IMR-90 (cell line): ENCODE measurements around the gene PARP12. TPM values are rescaled to one million over a fixed set of nuclear protein-coding genes. Genes with fewer than 3 reads are reported as not detected.

ENCODE experiments used
- ATAC-seq: fragments of 200-7000 bp; cut with Tn5 transposase; 2 replicates; pipeline ENCODE4 v1.9.1; 2020; ENCODE audit warnings: low read depth, mild to moderate bottlenecking, moderate library complexity
- BruUV-seq: library from RNA; stranded (reverse); fragments of 400-500 nt; replicated peaks from 2 replicates; lab custom pipeline; 2021; lab: Mats Ljungman, UMichigan
- CTCF ChIA-PET: fragments of 300-600 bp; formaldehyde crosslinking; extraction: SDS; loops from one replicate; lab custom pipeline; 2021; ENCODE audit warnings: antibody characterized with exemption; lab: Yijun Ruan, JAX
- POLR2A ChIA-PET: fragments of 300-600 bp; sonication (Branson Sonifier 250); formaldehyde crosslinking; loops from one replicate; lab custom pipeline; 2022; ENCODE audit warnings: antibody characterized with exemption; ENCODE audit not compliant: unreplicated experiment; lab: Charles Lee
- DNase-seq: peaks from one replicate; pipeline ENCODE4 v3.0.0; 2013
- H2AFZ ChIP-seq: replicated peaks from 2 replicates; pipeline ENCODE3; 2013; ENCODE audit warnings: low read length, mild to moderate bottlenecking; ENCODE audit not compliant: poor library complexity
- H2AK5ac ChIP-seq: 2 replicates; pipeline ENCODE4 v1.6.1; 2013; ENCODE audit warnings: low read depth, low read length, inconsistent platforms
- H2AK9ac ChIP-seq: replicated peaks from 2 replicates; pipeline ENCODE3; 2013; ENCODE audit warnings: mild to moderate bottlenecking, low read depth, low read length, moderate library complexity; ENCODE audit not compliant: poor library complexity
- H2BK120ac ChIP-seq: 2 replicates; pipeline ENCODE4 v1.6.1; 2013; ENCODE audit warnings: low read depth, low read length, inconsistent platforms
- H2BK15ac ChIP-seq: 3 replicates; pipeline ENCODE4 v1.6.1; 2013; ENCODE audit warnings: low read depth, low read length, inconsistent platforms
- H2BK20ac ChIP-seq: 2 replicates; pipeline ENCODE4 v1.6.1; 2013; ENCODE audit warnings: low read depth, mild to moderate bottlenecking, inconsistent platforms, low read length, moderate library complexity
- H2BK5ac ChIP-seq: 2 replicates; pipeline ENCODE4 v1.6.1; 2013; ENCODE audit warnings: mild to moderate bottlenecking, low read depth, low read length, inconsistent platforms; ENCODE audit not compliant: poor library complexity, severe bottlenecking
- H3K14ac ChIP-seq: replicated peaks from 2 replicates; pipeline ENCODE4 v1.6.1; 2013; ENCODE audit warnings: low read depth, low read length, inconsistent platforms
- H3K18ac ChIP-seq: 2 replicates; pipeline ENCODE4 v1.6.1; 2013; ENCODE audit warnings: low read depth, low read length, control low read depth
- H3K23ac ChIP-seq: 2 replicates; pipeline ENCODE4 v1.6.1; 2013; ENCODE audit warnings: low read depth, low read length, inconsistent platforms
- H3K27ac ChIP-seq: 2 replicates; pipeline ENCODE4 v1.5.1; 2013; ENCODE audit warnings: mild to moderate bottlenecking, control low read depth, low read length; ENCODE audit not compliant: insufficient read depth
- H3K27me3 ChIP-seq: 2 replicates; pipeline ENCODE4 v1.6.1; 2013; ENCODE audit warnings: low read length; ENCODE audit not compliant: control insufficient read depth, insufficient read depth
- H3K36me3 ChIP-seq: 2 replicates; pipeline ENCODE4 v1.6.1; 2013; ENCODE audit warnings: low read length, mixed read lengths; ENCODE audit not compliant: control insufficient read depth, insufficient read depth
- H3K4ac ChIP-seq: 2 replicates; pipeline ENCODE4 v1.6.1; 2013; ENCODE audit warnings: low read depth, low read length, inconsistent platforms
- H3K4me1 ChIP-seq: 2 replicates; pipeline ENCODE4 v1.6.1; 2013; ENCODE audit warnings: low read length, mixed read lengths; ENCODE audit not compliant: control insufficient read depth, insufficient read depth
- H3K4me2 ChIP-seq: 2 replicates; pipeline ENCODE4 v1.6.1; 2013; ENCODE audit warnings: low read depth, mild to moderate bottlenecking, control low read depth, low read length, moderate library complexity
- H3K4me3 ChIP-seq: 2 replicates; pipeline ENCODE4 v1.5.1; 2013; ENCODE audit warnings: low read depth, mild to moderate bottlenecking, control low read depth, low read length, moderate library complexity; ENCODE audit not compliant: insufficient read depth
- H3K56ac ChIP-seq: 2 replicates; pipeline ENCODE4 v1.6.1; 2013; ENCODE audit warnings: low read length, inconsistent platforms; ENCODE audit not compliant: insufficient read depth; ENCODE audit errors: extremely low read depth
- H3K79me1 ChIP-seq, 2 experiments: 2 replicates each; pipeline ENCODE4 v1.6.1; 2013; ENCODE audit warnings: low read length in 2 of 2, inconsistent platforms in 1 of 2, low read depth in 1 of 2
- H3K9ac ChIP-seq: 2 replicates; pipeline ENCODE4 v1.6.1; 2013; ENCODE audit warnings: low read depth, low read length, control low read depth
- H3K9me1 ChIP-seq: 2 replicates; pipeline ENCODE4 v1.6.1; 2013; ENCODE audit warnings: low read length, inconsistent platforms; ENCODE audit not compliant: insufficient read depth
- H3K9me3 ChIP-seq: 2 replicates; pipeline ENCODE4 v1.6.1; 2013; ENCODE audit warnings: low read length; ENCODE audit not compliant: control insufficient read depth, insufficient read depth
- H4K20me1 ChIP-seq: 2 replicates; pipeline ENCODE4 v1.6.1; 2013; ENCODE audit warnings: low read length, inconsistent platforms; ENCODE audit not compliant: insufficient read depth
- H4K5ac ChIP-seq: 2 replicates; pipeline ENCODE4 v1.6.1; 2013; ENCODE audit warnings: mild to moderate bottlenecking, low read depth, low read length, control low read depth
- H4K8ac ChIP-seq, 2 experiments: 2 replicates each; pipeline ENCODE4 v1.6.1; 2013; ENCODE audit warnings: low read depth in 2 of 2, low read length in 2 of 2, control low read depth in 1 of 2, inconsistent platforms in 1 of 2
- H4K91ac ChIP-seq: 2 replicates; pipeline ENCODE4 v1.6.1; 2013; ENCODE audit warnings: low read depth, low read length, inconsistent platforms; ENCODE audit not compliant: insufficient read depth
- BHLHE40 ChIP-seq: fragments of 150-350 bp; IDR thresholded peaks from 2 replicates; pipeline ENCODE4 v1.6.1; 2016; ENCODE audit warnings: mild to moderate bottlenecking, low read depth, low read length
- CEBPB ChIP-seq: IDR thresholded peaks from 2 replicates; pipeline ENCODE4 v1.6.1; 2012; ENCODE audit warnings: low read depth, low read length, improper control_type of control experiment
- CHD1 ChIP-seq: IDR thresholded peaks from 2 replicates; pipeline ENCODE4 v1.6.1; 2012; ENCODE audit warnings: low read depth, low read length, improper control_type of control experiment
- FOS ChIP-seq: fragments of 150-350 bp; IDR thresholded peaks from 2 replicates; pipeline ENCODE4 v1.6.1; 2016; ENCODE audit warnings: low read depth, low read length
- MAFK ChIP-seq: IDR thresholded peaks from 2 replicates; pipeline ENCODE4 v1.6.1; 2012; ENCODE audit warnings: low read depth, low read length, improper control_type of control experiment
- MXI1 ChIP-seq: IDR thresholded peaks from 2 replicates; pipeline ENCODE4 v1.6.1; 2012; ENCODE audit warnings: low read depth, mild to moderate bottlenecking, low read length, moderate library complexity, borderline replicate concordance
- POLR2A ChIP-seq: IDR thresholded peaks from 2 replicates; pipeline ENCODE4 v1.6.1; 2012; ENCODE audit warnings: mild to moderate bottlenecking, low read depth, low read length
- RAD21 ChIP-seq: IDR thresholded peaks from 2 replicates; pipeline ENCODE4 v1.6.1; 2012; ENCODE audit warnings: low read length, improper control_type of control experiment
- RCOR1 ChIP-seq: IDR thresholded peaks from 2 replicates; pipeline ENCODE4 v1.6.1; 2012; ENCODE audit warnings: mild to moderate bottlenecking, low read length, improper control_type of control experiment; ENCODE audit not compliant: insufficient replicate concordance
- RFX5 ChIP-seq: IDR thresholded peaks from 2 replicates; pipeline ENCODE4 v1.8.0; 2012; ENCODE audit warnings: low read depth, mild to moderate bottlenecking, low read length, moderate library complexity
- SMC3 ChIP-seq: fragments of 150-350 bp; IDR thresholded peaks from 2 replicates; pipeline ENCODE4 v1.6.1; 2016; ENCODE audit warnings: low read depth, mild to moderate bottlenecking, antibody characterized with exemption, low read length, moderate library complexity
- WGBS, 2 experiments: methylation state at CpG; one replicate each; pipeline versions ENCODE4 v1.1.5 to v1.1.7; 2013; ENCODE audit warnings: missing lambda C conversion rate in 2 of 2; ENCODE audit not compliant: insufficient read length in 1 of 2; ENCODE audit errors: extremely low coverage in 2 of 2; 5-methylcytosine and 5-hydroxymethylcytosine counted together
- dilution Hi-C: fragments of 300-500 bp; cut with HindIII; formaldehyde crosslinking; loops from one replicate; pipeline ENCODE4 v1.14.3; 2018; ENCODE audit warnings: low sequenced_read_pairs; ENCODE audit not compliant: unreplicated experiment
- in situ Hi-C: fragments of 300-500 bp; cut with MboI; formaldehyde crosslinking; loops from 3 replicates; pipeline ENCODE4 v1.14.3; 2019; ENCODE audit warnings: low sequenced_read_pairs, inconsistent platforms, mixed read lengths
- intact Hi-C: fragments of 100-400 bp; cut with micrococcal nuclease; formaldehyde crosslinking; loops from 2 replicates; pipeline ENCODE4 v1.10.0; 2022
- polyA plus RNA-seq, 3 experiments: library from polyadenylated mRNA; depleted of rRNA; stranded (reverse); fragments of >200 nt; gene quantifications; 2 replicates each; pipeline ENCODE4 v1.2.3, GENCODE V29; 2012; ENCODE audit warnings: low replicate concordance in 1 of 3
- total RNA-seq: library from RNA; depleted of rRNA; stranded (reverse); fragments of >200 nt; gene quantifications from 2 replicates; pipeline ENCODE4 v1.2.3, GENCODE V29; 2012
- TF ChIP-seq, protein P1 (sequence below): fragments of 150-350 bp; IDR thresholded peaks from 2 replicates; pipeline ENCODE4 v1.6.1; 2016; ENCODE audit warnings: low read depth, mild to moderate bottlenecking, low read length, moderate library complexity, borderline replicate concordance
- TF ChIP-seq, protein P2 (sequence below): fragments of 150-350 bp; IDR thresholded peaks from 2 replicates; pipeline ENCODE4 v1.6.1; 2017; ENCODE audit warnings: mild to moderate bottlenecking, antibody characterized with exemption, low read length, low read depth
- TF ChIP-seq, protein P3 (sequence below): conservative IDR thresholded peaks from 2 replicates; pipeline ENCODE4 v1.5.1; 2012; ENCODE audit warnings: mild to moderate bottlenecking, low read depth, low read length, improper control_type of control experiment

The PARP12 gene
- total and polyA plus RNA-seq, 2 of the 4 experiments (the other 2 are of a cell fraction): 7.2 to 11.3 TPM

DNA sequence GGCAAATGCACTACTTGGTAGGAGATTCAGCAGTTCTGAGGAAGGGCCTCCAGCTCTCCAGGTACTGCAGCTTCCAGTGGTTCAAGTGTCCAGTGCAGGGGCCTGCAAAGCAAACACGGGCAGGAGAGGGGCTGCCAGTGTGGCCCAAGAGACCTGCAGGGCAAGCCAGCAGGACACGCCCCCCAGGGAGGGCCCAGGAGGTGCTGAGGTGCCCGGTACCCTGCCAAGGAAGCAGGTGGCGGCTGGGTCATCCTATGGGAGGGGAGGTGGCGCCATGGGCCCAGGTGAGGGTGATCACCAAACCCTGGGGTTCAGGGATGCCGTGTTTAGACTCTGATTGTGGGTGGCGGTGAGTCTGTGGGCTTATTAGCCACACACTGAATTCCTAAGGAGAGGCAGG lies 45.7 kb downstream of the PARP12 start:
- Histone ChIP-seq H2BK20ac (no peak overlapping the region), H3K36me3 (no peaks in the 10 kb centered on the region), H3K4ac (no peak overlapping the region), H3K9ac (no peak overlapping the region), H4K8ac (no peak overlapping the region), H2AK9ac (no peak overlapping the region), H3K56ac (no peak overlapping the region), H3K4me3 (no peak overlapping the region), H4K20me1 (no peaks in the 10 kb centered on the region), H2BK120ac (no peak overlapping the region), H3K14ac (no peak overlapping the region), H3K79me1 (no peaks in the 10 kb centered on the region), H3K4me2 (no peak overlapping the region), H3K27me3 (peaks cover 9% of the 10 kb centered on the region), H2AFZ (no peak overlapping the region), H3K9me3 (no peaks in the 10 kb centered on the region), H3K23ac (no peak overlapping the region), H4K5ac (no peak overlapping the region), H3K18ac (no peak overlapping the region), H2BK15ac (no peak overlapping the region), H3K4me1 (no peaks in the 10 kb centered on the region), H3K27ac (no peak overlapping the region), H2BK5ac (no peak overlapping the region), H4K91ac (no peak overlapping the region), H2AK5ac (no peak overlapping the region), H3K9me1 (0 out of 2 replicates have a peak, but pooled peaks cover 3% of the 10 kb centered on the region)
- in situ Hi-C loops: no loop called here
- DNase-seq (no peak), ATAC-seq (no peak)
- intact Hi-C loops: no loop called here
- BruUV-seq: no TSS peak
- POLR2A ChIA-PET: no interaction called here
- CTCF ChIA-PET: no interaction called here
- 81% methylated on average over 6 of the region's 7 CpGs; no CpG with 5 or more reads in 1 of the 2 experiments for WGBS, 2 experiments
- TF ChIP-seq RCOR1 (no peak), RAD21 (no peak), BHLHE40 (no peak), MAFK (no peak), FOS (no peak), CEBPB (no peak), MXI1 (no peak), POLR2A (no peak), RFX5 (no peak), SMC3 (no peak), CHD1 (no peak)
- TF ChIP-seq, protein P1, sequence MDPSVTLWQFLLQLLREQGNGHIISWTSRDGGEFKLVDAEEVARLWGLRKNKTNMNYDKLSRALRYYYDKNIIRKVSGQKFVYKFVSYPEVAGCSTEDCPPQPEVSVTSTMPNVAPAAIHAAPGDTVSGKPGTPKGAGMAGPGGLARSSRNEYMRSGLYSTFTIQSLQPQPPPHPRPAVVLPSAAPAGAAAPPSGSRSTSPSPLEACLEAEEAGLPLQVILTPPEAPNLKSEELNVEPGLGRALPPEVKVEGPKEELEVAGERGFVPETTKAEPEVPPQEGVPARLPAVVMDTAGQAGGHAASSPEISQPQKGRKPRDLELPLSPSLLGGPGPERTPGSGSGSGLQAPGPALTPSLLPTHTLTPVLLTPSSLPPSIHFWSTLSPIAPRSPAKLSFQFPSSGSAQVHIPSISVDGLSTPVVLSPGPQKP: no peak
- TF ChIP-seq, protein P2, sequence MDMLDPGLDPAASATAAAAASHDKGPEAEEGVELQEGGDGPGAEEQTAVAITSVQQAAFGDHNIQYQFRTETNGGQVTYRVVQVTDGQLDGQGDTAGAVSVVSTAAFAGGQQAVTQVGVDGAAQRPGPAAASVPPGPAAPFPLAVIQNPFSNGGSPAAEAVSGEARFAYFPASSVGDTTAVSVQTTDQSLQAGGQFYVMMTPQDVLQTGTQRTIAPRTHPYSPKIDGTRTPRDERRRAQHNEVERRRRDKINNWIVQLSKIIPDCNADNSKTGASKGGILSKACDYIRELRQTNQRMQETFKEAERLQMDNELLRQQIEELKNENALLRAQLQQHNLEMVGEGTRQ: no peak
- TF ChIP-seq, protein P3, sequence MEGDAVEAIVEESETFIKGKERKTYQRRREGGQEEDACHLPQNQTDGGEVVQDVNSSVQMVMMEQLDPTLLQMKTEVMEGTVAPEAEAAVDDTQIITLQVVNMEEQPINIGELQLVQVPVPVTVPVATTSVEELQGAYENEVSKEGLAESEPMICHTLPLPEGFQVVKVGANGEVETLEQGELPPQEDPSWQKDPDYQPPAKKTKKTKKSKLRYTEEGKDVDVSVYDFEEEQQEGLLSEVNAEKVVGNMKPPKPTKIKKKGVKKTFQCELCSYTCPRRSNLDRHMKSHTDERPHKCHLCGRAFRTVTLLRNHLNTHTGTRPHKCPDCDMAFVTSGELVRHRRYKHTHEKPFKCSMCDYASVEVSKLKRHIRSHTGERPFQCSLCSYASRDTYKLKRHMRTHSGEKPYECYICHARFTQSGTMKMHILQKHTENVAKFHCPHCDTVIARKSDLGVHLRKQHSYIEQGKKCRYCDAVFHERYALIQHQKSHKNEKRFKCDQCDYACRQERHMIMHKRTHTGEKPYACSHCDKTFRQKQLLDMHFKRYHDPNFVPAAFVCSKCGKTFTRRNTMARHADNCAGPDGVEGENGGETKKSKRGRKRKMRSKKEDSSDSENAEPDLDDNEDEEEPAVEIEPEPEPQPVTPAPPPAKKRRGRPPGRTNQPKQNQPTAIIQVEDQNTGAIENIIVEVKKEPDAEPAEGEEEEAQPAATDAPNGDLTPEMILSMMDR: no peak
- dilution Hi-C loops: no loop called here
